Liver (tissue), 3 donors: ENCODE measurements around the gene PROX1.

Experiments
- JUND ChIP-seq, 2 donors: IDR thresholded peaks; 2 replicates each; pipeline ENCODE4 v1.6.1; 2016; ENCODE audit warnings: antibody characterized with exemption in 2 of 2
- YY1 ChIP-seq: IDR thresholded peaks from 2 replicates; pipeline ENCODE4 v1.6.1; 2016; ENCODE audit warnings: antibody characterized with exemption, mild to moderate bottlenecking
- TF ChIP-seq, protein P1 (sequence below): fragments of 150-350 bp; IDR thresholded peaks from 2 replicates; pipeline ENCODE4 v1.5.1; 2017; ENCODE audit warnings: improper control_type of control experiment, low read depth, low read length; ENCODE audit not compliant: missing input control
- TF ChIP-seq, protein P2 (sequence below): IDR thresholded peaks from 2 replicates; pipeline ENCODE4 v1.6.1; 2016; ENCODE audit warnings: antibody characterized with exemption, mild to moderate bottlenecking
- TF ChIP-seq, protein P3 (sequence below): IDR thresholded peaks from 2 replicates; pipeline ENCODE4 v1.6.1; 2016; ENCODE audit warnings: antibody characterized with exemption
- donor health status: healthy.
- donor health status: healthy.

DNA sequence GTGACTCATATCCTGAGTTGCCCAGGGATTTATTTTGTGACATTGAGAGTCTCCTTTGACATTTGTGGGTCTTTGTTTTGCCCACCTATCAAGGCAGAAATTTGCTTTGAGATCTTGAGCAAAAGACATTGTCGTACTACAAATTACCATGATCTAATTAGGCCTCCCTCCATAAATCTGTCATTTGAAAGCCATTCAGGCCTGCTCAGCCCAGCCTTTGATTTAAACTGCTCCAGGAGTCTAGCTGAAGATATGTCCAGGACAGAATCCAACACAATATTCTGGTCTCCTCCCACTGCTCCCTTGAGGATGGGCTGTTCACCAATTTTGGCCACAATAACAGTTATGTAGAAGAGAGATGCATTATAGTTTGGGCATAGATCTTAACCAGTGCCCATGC, 86.7 kb downstream of the PROX1 start:
- TF ChIP-seq, protein P1, sequence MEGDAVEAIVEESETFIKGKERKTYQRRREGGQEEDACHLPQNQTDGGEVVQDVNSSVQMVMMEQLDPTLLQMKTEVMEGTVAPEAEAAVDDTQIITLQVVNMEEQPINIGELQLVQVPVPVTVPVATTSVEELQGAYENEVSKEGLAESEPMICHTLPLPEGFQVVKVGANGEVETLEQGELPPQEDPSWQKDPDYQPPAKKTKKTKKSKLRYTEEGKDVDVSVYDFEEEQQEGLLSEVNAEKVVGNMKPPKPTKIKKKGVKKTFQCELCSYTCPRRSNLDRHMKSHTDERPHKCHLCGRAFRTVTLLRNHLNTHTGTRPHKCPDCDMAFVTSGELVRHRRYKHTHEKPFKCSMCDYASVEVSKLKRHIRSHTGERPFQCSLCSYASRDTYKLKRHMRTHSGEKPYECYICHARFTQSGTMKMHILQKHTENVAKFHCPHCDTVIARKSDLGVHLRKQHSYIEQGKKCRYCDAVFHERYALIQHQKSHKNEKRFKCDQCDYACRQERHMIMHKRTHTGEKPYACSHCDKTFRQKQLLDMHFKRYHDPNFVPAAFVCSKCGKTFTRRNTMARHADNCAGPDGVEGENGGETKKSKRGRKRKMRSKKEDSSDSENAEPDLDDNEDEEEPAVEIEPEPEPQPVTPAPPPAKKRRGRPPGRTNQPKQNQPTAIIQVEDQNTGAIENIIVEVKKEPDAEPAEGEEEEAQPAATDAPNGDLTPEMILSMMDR = no peak
- TF ChIP-seq, protein P2, sequence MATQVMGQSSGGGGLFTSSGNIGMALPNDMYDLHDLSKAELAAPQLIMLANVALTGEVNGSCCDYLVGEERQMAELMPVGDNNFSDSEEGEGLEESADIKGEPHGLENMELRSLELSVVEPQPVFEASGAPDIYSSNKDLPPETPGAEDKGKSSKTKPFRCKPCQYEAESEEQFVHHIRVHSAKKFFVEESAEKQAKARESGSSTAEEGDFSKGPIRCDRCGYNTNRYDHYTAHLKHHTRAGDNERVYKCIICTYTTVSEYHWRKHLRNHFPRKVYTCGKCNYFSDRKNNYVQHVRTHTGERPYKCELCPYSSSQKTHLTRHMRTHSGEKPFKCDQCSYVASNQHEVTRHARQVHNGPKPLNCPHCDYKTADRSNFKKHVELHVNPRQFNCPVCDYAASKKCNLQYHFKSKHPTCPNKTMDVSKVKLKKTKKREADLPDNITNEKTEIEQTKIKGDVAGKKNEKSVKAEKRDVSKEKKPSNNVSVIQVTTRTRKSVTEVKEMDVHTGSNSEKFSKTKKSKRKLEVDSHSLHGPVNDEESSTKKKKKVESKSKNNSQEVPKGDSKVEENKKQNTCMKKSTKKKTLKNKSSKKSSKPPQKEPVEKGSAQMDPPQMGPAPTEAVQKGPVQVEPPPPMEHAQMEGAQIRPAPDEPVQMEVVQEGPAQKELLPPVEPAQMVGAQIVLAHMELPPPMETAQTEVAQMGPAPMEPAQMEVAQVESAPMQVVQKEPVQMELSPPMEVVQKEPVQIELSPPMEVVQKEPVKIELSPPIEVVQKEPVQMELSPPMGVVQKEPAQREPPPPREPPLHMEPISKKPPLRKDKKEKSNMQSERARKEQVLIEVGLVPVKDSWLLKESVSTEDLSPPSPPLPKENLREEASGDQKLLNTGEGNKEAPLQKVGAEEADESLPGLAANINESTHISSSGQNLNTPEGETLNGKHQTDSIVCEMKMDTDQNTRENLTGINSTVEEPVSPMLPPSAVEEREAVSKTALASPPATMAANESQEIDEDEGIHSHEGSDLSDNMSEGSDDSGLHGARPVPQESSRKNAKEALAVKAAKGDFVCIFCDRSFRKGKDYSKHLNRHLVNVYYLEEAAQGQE = no peak
- TF ChIP-seq YY1 = no peak
- TF ChIP-seq, protein P3, sequence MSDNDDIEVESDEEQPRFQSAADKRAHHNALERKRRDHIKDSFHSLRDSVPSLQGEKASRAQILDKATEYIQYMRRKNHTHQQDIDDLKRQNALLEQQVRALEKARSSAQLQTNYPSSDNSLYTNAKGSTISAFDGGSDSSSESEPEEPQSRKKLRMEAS = no peak
- TF ChIP-seq JUND (IDR thresholded peaks at IDR 0.05) = no peak
